ENCODE results near the gene XRCC4.

XRCC4 gene

GRCh38 chr5:83281658-83282057 lies 204.3 kb downstream of the XRCC4 start:
- no peak for DNase-seq

- no peak for DNase-seq
These were observed 206.4 kb downstream of the XRCC4 start for GRCh38 chr5:83283761-83284160.

DNA sequence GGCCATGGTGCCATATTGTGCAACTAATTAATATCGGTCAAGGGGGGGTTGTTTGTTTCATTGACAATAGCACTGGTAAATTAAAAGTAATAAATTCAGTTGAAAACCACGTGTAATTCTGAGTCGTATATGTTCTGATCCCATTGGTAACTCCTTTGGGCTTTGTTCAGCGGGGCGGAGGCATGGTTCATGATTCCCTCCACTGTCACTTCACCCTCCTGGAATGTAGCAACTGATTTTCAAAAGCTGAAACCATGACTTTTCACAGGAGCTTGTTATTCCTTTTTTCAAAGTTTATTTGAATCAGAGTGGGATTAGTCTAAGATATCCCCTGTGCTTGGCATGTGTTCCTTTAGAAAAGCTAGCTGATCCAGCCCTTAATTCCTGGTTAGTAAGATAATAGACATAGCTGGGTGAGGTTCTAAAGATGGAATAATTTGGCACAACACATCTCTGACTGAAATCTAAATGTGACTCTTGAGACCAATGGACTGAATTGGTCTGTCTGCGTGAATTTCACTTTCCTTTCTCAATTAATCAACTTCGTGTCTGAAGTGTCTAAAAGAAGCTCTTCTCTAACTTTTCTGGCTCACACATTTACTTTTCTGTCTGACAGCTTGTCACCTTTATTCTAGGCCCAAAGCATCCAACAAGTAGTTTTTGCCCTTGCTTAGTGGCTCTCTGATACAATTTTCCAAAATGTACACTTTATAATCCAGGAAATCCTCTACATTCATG lies 208.5 kb downstream of the XRCC4 start:
- no peak for DNase-seq

GRCh38 chr5:83294246-83294645 lies 216.9 kb downstream of the XRCC4 start:
- DNase-seq, result no peak

- DNase-seq, result no peak
These were observed 222.0 kb downstream of the XRCC4 start for GRCh38 chr5:83299353-83299752.

DNA sequence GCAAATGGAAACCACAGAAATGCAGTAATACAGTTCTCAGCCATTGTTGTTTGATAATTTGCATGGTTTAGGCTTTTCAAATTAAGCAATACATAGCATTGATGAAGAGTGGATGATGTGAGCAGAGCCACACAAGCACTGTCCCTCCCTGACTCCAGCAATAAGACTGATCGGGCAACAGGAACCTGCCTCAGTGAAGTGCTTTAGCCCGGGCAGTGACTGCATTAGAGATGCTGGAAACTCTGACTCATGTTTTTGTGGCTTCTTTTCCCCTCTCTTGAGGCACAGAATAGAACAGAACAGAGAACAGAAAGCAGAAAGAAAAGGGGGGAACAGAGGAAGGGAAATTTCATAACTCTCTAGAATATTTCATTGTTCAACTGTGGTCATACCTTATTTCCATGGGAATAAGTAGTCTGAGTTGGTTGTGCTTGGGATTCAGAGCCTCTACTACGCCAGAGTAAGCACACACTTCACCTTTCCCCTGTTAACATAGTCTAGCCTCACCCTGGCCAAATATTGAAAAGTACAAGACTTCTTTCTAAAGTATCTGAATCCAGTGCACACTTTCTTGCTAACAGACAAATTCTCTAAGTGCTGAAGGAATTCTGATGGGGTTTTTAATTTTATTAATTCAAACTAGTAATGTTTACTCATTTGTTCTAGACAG lies 229.4 kb downstream of the XRCC4 start:
- peak in 1 of 5 donors; percentile 36 for DNase-seq

DNA sequence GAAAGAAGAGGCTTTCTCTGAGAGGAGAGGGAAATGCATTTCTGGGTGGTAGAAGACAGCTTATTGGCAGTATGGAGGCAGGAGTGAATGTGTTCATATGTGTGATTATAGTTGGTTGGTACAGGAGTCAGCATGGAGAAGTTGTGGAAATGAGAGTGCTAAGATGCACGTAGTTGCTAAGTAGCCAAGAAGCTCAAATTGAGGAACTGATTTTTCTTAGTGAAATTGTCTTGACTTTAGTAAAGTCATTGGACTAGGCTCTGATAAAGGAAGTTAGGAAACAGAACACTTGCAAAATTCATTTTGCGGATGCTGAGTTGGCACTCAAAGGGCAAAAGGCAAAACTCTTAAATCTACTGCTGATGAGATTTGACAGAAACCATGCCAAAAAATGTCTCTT lies 235.3 kb downstream of the XRCC4 start:
- no peak for DNase-seq

DNA sequence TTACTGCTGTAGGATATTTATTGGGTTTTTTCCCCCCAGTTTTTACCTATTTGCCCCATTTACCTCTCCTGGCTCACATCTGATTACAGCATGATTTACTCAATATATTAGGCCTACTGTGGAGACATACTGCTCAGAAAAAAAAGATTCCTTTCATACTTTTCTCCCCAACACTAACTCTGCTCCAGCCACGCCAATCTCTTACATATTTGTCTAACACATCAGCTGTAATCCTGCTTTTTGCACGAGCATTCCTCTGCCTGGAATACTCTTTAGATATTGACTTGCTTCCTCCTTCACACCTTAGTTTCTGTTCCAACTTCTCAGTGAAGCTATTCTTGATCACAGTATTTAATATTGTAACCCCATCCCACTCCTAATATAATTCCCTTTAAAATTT lies 236.1 kb downstream of the XRCC4 start:
- no peak for DNase-seq

DNA sequence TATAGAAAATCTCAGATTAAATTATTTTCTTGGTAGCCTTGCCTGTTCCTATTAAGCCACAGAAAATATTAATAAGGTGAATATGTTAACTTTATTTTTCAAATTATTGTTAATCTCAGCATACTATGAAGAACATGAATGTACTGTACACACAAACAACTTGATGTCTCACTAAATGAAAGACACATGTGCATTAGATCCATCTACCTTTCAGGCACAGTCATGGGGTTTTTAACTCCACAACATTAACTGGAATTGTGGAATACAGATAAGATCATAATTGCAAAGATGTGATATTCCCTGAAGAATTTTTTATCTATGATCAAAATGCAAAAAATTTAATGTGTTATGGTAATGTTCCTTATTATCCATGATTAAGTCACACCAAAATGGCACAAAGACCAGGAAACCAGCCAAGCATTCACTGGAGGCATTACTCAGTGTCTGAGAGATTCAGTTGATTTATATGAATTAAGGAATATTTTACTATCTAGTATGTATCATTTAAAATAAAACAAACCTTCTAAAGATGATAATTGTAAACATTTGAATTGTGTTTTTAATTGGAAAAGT lies 244.2 kb downstream of the XRCC4 start:
- no peak for DNase-seq

DNA sequence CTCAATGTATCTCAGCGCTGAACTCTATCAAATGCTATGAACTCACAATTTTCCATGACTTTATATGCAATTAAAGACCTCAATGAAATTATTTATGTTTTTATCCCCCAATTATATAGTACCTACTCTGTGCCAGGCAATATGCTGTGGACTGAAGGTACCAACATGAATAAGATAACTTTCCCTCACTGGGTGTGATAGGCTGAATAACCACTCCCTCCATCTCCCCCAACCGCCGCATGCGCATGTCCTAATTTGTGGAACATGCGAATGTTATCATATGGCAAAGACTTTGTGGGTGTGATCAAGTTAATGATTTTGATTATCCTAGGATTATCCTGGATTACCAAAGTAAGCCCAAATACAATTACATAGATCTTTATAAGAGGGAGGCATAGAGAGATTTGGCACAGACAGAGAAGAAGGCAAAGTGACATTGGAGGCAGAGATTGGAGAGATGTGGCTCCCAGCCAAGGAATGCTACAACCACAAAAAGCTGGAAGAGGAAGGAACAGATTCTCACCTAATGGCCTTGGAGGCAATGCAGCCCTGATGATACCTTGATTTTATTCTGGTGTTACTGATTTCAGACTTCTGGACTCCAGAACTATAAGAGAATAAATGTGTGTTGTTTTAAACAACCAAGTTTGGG lies 245.1 kb downstream of the XRCC4 start:
- no peak for DNase-seq

- DNase-seq, result no peak
These were observed 246.3 kb downstream of the XRCC4 start for GRCh38 chr5:83323557-83324180.

GRCh38 chr5:83331842-83332241 lies 254.5 kb downstream of the XRCC4 start:
- DNase-seq, result no peak

DNA sequence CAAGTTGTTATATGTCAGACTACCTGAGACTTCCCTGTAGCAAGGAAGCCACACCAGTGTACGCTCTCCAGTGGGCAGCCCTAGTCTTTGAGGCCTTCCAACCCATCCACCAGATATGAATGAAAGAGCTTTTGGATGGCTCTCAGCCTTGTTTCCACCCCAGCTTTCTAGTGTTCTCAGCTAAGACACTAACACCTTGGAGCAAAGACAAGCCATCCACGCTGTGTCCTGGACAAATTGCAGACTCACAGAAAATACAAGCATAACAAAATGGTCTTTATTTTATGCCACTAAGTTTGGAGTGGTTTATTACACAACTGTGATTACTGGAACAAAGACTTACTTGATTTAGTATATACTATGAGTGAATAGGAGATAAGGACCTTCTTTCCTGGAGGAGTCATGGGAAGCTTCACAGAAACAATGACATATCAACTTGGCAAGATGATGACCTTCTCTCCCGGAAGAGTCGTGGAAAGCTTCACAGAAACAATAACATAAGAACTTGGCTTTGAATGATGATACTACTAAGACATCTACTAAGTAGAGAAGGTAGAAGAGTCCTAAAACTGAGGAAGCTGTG lies 260.2 kb downstream of the XRCC4 start:
- no peak for DNase-seq

- DNase-seq, result peak in 2 of 5 donors; percentile 3 to 64
These were observed 263.2 kb downstream of the XRCC4 start for GRCh38 chr5:83340511-83340918.

DNA sequence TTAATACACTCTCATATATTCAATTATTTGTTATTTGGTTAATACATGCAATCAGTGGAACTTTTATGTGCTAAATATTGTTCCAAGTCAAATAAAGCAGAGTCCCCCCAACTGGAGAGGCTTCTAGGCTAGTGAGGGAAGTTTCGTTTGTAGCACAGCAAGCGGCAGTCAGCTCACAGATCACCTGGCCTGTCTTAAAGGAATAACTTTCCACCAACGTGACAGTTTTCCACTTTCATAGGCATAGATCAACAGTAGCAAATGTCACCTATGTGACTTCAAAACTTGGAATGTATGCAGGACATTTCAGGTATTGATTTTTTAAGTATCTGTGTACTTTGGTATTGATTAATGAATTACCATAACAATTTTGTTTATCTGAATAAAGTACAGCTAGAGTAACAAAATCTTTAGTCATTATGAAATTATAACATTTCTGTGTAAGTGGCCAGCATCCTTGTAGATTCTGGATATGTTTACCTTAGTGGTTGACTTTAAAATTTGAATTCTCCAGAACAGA lies 264.5 kb downstream of the XRCC4 start:
- no peak for DNase-seq

GRCh38 chr5:83342465-83342864 lies 265.1 kb downstream of the XRCC4 start:
- no peak for DNase-seq

GRCh38 chr5:83343299-83343698 lies 266.0 kb downstream of the XRCC4 start:
- no peak for DNase-seq

GRCh38 chr5:83345423-83345822 lies 268.1 kb downstream of the XRCC4 start:
- no peak for DNase-seq

DNA sequence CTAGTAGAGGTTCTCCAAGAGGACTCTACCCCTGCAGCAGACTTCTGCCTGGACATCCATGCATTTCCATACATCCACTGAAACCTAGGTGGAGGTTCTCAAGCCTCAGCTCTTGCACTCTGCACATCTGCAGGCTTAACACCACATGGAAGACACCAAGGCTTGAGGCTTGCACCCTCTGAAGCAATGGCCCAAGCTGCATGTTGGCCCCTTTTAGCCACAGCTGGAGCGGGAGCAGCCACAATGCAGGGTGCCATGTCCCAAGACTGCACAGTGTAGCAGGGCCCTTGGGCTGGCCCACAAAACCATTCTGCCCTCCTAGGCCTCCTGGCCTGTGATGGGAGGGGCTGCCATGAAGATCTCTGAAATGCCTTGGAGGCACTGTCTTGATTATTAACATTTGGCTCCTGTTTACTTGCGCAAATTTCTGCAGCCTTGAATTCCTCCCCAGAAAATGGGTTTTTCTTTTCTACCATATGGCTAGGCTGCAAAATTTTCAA lies 271.0 kb downstream of the XRCC4 start:
- DNase-seq, result no peak

DNA sequence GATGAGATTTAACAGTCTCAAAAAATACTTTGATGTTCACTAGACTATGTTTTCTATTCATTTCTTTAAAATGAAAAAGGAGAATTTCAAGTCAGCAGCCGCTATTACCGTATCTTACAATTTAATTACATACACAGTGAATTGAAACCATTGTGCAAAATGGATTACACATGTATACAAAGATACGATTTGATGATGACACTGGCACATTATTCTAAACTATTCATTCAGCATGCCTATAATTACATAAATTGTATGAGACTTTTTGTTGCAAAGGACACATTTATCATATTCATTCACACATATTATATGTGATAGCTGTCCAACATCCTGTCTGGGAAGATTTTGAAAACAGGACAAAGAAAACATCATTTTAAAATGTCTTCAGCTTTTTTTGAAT lies 275.9 kb downstream of the XRCC4 start:
- no peak for DNase-seq

GRCh38 chr5:83353774-83354173 lies 276.4 kb downstream of the XRCC4 start:
- no peak for DNase-seq

GRCh38 chr5:83354958-83355357 lies 277.6 kb downstream of the XRCC4 start:
- DNase-seq, result no peak
